Measurements from ENCODE around the gene FAM117B.

FAM117B gene

DNA sequence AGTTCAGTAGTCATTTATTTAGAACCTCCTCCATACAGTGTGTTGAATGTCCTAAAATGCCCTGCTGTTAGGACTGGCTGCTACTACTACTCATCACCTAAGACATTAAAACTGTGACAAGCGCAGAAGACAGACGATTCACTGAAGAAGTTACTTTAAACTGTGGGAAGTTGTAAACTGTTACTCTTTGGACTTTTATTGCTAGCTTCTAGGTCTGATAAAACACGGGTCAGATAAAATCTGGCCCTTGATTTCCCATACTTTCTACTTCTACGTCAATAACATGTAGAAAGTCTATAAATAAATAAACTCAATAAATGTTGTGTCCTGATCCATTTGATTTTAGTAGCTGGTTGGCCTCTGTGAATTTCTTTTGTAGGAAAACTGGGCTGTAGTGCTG, 123.4 kb downstream of the FAM117B start:
- H3K27ac ChIP-seq = no peak overlapping the region
- TF ChIP-seq, protein P1, sequence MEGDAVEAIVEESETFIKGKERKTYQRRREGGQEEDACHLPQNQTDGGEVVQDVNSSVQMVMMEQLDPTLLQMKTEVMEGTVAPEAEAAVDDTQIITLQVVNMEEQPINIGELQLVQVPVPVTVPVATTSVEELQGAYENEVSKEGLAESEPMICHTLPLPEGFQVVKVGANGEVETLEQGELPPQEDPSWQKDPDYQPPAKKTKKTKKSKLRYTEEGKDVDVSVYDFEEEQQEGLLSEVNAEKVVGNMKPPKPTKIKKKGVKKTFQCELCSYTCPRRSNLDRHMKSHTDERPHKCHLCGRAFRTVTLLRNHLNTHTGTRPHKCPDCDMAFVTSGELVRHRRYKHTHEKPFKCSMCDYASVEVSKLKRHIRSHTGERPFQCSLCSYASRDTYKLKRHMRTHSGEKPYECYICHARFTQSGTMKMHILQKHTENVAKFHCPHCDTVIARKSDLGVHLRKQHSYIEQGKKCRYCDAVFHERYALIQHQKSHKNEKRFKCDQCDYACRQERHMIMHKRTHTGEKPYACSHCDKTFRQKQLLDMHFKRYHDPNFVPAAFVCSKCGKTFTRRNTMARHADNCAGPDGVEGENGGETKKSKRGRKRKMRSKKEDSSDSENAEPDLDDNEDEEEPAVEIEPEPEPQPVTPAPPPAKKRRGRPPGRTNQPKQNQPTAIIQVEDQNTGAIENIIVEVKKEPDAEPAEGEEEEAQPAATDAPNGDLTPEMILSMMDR (conservative IDR thresholded peaks at IDR 0.05; ENCODE audit: low read depth, low read length) = no peak
- no peaks in the 10 kb centered on the region for H3K4me1 ChIP-seq (ENCODE audit: low read depth, poor library complexity, severe bottlenecking)

DNA sequence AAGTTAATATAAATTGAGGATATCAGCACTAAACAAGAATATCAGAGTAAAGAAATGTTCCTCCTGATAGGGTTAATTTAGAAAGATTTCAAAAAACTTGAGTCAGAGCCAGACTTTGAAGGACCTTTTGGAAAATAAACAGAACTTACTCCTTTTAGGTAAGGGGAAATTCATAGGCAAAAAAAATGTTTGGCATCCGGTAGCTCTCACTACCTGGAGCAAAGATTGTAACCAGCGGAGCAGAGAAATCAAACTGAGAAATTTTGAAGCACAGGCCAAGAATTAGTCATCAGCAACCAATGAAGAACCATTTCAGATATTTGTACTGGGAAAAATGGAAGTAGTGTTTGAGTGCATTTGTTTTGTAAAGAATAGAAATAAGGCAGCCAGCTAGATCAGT, 123.8 kb downstream of the FAM117B start:
- TF ChIP-seq, protein P1 (conservative IDR thresholded peaks at IDR 0.05; ENCODE audit: low read depth, low read length) = no peak
- no peak overlapping the region for H3K27ac ChIP-seq
- H2AFZ ChIP-seq (ENCODE audit: low read depth) = no peak overlapping the region
- no peaks in the 10 kb centered on the region for H4K20me1 ChIP-seq (ENCODE audit: insufficient read depth)
- no peaks in the 10 kb centered on the region for H3K4me1 ChIP-seq (ENCODE audit: low read depth, poor library complexity, severe bottlenecking)
- no peak overlapping the region for H3K9ac ChIP-seq
- H3K36me3 ChIP-seq (ENCODE audit: insufficient read depth) = no peaks in the 10 kb centered on the region
- no peaks in the 10 kb centered on the region for H3K79me2 ChIP-seq (ENCODE audit: insufficient read depth, low read depth)
- no peak overlapping the region for H3K4me2 ChIP-seq
- H3K4me3 ChIP-seq (IDR thresholded peaks at IDR 0.05; ENCODE audit: insufficient read depth, low read depth, low read length) = no peak overlapping the region
- H3K27me3 ChIP-seq (ENCODE audit: insufficient read depth, low read depth) = no peaks in the 10 kb centered on the region

More for the DNA sequence above, 123.4 kb downstream of the FAM117B start:
- H3K4me2 ChIP-seq = no peak overlapping the region
- no peak overlapping the region for H3K9ac ChIP-seq
- no peaks in the 10 kb centered on the region for H4K20me1 ChIP-seq (ENCODE audit: insufficient read depth)
- H3K27me3 ChIP-seq (ENCODE audit: insufficient read depth, low read depth) = no peaks in the 10 kb centered on the region
- no peaks in the 10 kb centered on the region for H3K79me2 ChIP-seq (ENCODE audit: insufficient read depth, low read depth)
- no peak overlapping the region for H2AFZ ChIP-seq (ENCODE audit: low read depth)
- H3K4me3 ChIP-seq (IDR thresholded peaks at IDR 0.05; ENCODE audit: insufficient read depth, low read depth, low read length) = no peak overlapping the region
- H3K36me3 ChIP-seq (ENCODE audit: insufficient read depth) = no peaks in the 10 kb centered on the region

DNA sequence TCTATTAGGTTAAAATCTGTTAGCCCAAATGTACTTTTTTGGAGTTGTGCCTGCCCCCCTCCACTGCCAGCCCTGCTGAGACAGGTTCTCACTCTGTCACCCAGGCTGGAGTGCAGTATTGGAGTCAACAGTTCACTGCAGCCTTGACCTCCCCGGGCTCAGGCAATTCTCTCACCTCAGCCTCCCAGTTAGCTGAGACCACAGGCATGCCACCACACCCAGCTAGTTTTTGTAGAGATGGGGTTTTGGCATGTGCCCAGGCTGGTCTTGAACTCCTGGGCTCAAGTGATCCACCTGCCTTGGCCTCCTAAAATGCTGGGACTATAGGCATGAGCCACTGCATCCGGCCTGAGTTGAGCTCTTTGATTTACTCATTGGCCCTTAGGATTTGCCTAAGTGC, 126.1 kb downstream of the FAM117B start:
- H3K4me3 ChIP-seq (IDR thresholded peaks at IDR 0.05; ENCODE audit: insufficient read depth, low read depth, low read length) = no peak overlapping the region
- no peaks in the 10 kb centered on the region for H4K20me1 ChIP-seq (ENCODE audit: insufficient read depth)
- H3K9ac ChIP-seq = no peak overlapping the region
- no peaks in the 10 kb centered on the region for H3K36me3 ChIP-seq (ENCODE audit: insufficient read depth)
- TF ChIP-seq, protein P1 (conservative IDR thresholded peaks at IDR 0.05; ENCODE audit: low read depth, low read length) = no peak
- no peaks in the 10 kb centered on the region for H3K27me3 ChIP-seq (ENCODE audit: insufficient read depth, low read depth)
- H3K79me2 ChIP-seq (ENCODE audit: insufficient read depth, low read depth) = no peaks in the 10 kb centered on the region
- no peak overlapping the region for H2AFZ ChIP-seq (ENCODE audit: low read depth)
- no peaks in the 10 kb centered on the region for H3K4me1 ChIP-seq (ENCODE audit: low read depth, poor library complexity, severe bottlenecking)
- no peak overlapping the region for H3K27ac ChIP-seq
- no peak overlapping the region for H3K4me2 ChIP-seq

DNA sequence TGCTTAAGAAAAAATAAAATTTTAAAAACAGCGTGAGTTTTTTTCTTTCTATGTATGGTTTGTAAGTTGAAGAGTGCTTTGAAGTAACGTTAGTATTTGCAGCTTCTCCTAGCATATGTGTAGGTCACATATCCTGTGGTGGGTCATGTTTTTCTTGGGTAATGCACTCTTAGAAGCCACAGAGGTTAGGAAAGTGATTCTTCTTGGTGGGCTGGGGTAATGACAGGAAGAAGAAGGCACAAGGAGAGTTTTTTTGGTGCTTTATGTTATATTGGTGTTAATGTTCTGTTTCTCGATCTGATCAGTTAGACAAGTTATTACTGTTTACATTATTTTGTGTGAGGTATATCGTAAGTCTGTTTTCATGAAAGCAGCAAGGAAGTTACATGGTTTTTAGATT, 127.8 kb downstream of the FAM117B start:
- no peaks in the 10 kb centered on the region for H3K27me3 ChIP-seq (ENCODE audit: insufficient read depth, low read depth)
- no peaks in the 10 kb centered on the region for H3K79me2 ChIP-seq (ENCODE audit: insufficient read depth, low read depth)
- no peak overlapping the region for H3K9ac ChIP-seq
- TF ChIP-seq, protein P1 (conservative IDR thresholded peaks at IDR 0.05; ENCODE audit: low read depth, low read length) = no peak
- H4K20me1 ChIP-seq (ENCODE audit: insufficient read depth) = no peaks in the 10 kb centered on the region
- H3K36me3 ChIP-seq (ENCODE audit: insufficient read depth) = no peaks in the 10 kb centered on the region
- H3K27ac ChIP-seq = no peak overlapping the region
- H3K4me3 ChIP-seq (IDR thresholded peaks at IDR 0.05; ENCODE audit: insufficient read depth, low read depth, low read length) = no peak overlapping the region
- H2AFZ ChIP-seq (ENCODE audit: low read depth) = no peak overlapping the region
- H3K4me2 ChIP-seq = no peak overlapping the region
- H3K4me1 ChIP-seq (ENCODE audit: low read depth, poor library complexity, severe bottlenecking) = no peaks in the 10 kb centered on the region
